Measurements from ENCODE around the gene PRIMA1.

DNA sequence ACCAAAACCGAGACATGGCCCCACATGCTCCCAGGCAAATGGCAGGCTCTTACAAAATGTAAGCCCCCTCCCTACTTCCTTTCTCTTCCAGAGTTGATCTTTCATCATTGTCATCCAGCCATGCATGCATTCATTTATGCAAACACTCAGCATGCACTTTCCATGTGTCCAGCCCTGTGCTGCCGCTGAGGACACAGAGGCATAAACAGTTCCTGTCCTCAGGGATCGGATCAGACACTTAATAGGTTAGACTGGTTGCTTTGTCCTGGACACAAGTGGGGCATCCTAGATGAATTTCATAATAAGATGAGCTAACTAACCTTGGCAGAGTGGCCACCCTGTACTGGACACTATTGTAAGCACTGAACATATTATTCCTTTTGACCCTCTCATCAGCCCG, 23.1 kb downstream of the PRIMA1 start:
- TF ChIP-seq, protein P1, sequence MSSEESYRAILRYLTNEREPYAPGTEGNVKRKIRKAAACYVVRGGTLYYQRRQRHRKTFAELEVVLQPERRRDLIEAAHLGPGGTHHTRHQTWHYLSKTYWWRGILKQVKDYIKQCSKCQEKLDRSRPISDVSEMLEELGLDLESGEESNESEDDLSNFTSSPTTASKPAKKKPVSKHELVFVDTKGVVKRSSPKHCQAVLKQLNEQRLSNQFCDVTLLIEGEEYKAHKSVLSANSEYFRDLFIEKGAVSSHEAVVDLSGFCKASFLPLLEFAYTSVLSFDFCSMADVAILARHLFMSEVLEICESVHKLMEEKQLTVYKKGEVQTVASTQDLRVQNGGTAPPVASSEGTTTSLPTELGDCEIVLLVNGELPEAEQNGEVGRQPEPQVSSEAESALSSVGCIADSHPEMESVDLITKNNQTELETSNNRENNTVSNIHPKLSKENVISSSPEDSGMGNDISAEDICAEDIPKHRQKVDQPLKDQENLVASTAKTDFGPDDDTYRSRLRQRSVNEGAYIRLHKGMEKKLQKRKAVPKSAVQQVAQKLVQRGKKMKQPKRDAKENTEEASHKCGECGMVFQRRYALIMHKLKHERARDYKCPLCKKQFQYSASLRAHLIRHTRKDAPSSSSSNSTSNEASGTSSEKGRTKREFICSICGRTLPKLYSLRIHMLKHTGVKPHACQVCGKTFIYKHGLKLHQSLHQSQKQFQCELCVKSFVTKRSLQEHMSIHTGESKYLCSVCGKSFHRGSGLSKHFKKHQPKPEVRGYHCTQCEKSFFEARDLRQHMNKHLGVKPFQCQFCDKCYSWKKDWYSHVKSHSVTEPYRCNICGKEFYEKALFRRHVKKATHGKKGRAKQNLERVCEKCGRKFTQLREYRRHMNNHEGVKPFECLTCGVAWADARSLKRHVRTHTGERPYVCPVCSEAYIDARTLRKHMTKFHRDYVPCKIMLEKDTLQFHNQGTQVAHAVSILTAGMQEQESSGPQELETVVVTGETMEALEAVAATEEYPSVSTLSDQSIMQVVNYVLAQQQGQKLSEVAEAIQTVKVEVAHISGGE (CRISPR knock-in tag; IDR thresholded peaks at IDR 0.05) = no peak
- TF ChIP-seq ZBTB17 (CRISPR knock-in tag; IDR thresholded peaks at IDR 0.05) (no peak), ZNF780A (CRISPR knock-in tag; IDR thresholded peaks at IDR 0.05) (no peak), POLR2AphosphoS5 (IDR thresholded peaks at IDR 0.05; ENCODE audit: control insufficient read depth, insufficient read depth, low read depth, low read length) (no peak)
